GM21737 (cell line): Measurements from ENCODE around the gene INSRR.

Experiments
- ATAC-seq: cut with Tn5 transposase; IDR thresholded peaks from one replicate; pipeline ENCODE4 v1.9.1; 2021; ENCODE audit warnings: mild to moderate bottlenecking, moderate library complexity; ENCODE audit not compliant: unreplicated experiment

INSRR gene

GRCh38 chr1:156853761-156854160 is 5.2 kb downstream of the INSRR start:
- no peak for ATAC-seq

GRCh38 chr1:156852418-156852874 is 6.5 kb downstream of the INSRR start:
- ATAC-seq: no peak

- no peak for ATAC-seq
Observed at GRCh38 chr1:156851779-156852417, 7.0 kb downstream of the INSRR start.

DNA sequence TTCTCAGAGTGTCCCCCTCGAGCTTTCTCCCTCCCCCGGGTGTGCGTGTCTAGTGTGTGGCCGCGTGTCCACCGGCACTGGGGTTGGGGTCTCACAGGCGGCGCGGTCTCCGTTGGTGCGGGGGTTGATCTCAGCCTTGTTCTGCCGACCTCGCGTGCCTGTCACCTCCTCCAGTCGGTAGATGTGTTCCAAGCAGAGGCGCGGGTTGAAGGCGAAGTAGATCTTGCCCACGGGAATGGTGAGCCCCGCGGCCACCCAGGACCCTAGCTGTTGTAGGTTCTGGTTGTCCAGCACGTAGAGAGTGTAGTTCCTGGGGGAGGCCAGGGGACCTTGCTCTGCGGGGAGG is 9.8 kb downstream of the INSRR start:
- ATAC-seq: no peak

GRCh38 chr1:156848461-156849150 is 10.3 kb downstream of the INSRR start:
- no peak for ATAC-seq

- ATAC-seq: no peak
Observed at GRCh38 chr1:156847591-156848460, 11.1 kb downstream of the INSRR start.

DNA sequence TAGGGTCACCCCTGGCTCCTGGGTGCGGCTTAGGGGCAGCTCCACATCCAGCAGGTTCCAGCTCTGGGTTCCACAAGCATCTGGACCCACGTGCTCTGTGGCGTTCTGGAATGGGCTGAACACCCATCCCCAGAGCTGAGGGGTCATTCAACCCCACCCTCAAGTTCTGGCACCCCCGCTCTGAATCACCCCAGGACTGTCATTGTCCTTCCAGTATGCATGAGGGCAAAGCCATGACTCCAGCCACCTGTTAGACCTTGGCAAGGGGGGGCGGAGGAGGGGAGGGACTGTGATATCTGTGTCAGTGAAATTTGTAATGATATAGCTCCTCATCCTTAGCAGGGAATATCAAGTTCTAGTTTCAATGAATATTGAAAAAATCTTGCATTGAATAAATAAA is 12.3 kb downstream of the INSRR start:
- no peak for ATAC-seq

GRCh38 chr1:156845953-156846545 is 12.9 kb downstream of the INSRR start:
- ATAC-seq: no peak

GRCh38 chr1:156845055-156845952 is 13.6 kb downstream of the INSRR start:
- ATAC-seq: no peak

- ATAC-seq: no peak
Observed at GRCh38 chr1:156844638-156845037, 14.3 kb downstream of the INSRR start.

DNA sequence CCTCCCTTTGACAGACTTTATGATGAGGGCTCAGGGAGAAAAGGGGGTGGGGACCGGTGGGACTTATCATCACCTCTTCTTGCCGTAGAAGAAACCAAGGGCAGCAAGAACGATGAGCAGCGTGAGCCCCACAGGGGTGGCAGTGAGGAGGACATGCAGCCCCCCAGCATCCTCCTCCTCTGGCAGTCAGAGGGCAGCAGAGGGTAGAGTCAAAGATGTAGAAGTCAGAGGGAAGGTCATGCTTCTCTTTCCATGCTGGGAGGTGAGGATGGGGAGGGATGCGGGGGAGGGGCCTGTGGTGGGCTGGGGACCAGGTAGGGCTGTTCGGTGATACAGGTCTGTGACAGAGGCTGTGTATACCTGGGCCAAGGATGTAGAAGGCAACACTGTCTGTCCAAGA is 14.8 kb downstream of the INSRR start:
- ATAC-seq: no peak

DNA sequence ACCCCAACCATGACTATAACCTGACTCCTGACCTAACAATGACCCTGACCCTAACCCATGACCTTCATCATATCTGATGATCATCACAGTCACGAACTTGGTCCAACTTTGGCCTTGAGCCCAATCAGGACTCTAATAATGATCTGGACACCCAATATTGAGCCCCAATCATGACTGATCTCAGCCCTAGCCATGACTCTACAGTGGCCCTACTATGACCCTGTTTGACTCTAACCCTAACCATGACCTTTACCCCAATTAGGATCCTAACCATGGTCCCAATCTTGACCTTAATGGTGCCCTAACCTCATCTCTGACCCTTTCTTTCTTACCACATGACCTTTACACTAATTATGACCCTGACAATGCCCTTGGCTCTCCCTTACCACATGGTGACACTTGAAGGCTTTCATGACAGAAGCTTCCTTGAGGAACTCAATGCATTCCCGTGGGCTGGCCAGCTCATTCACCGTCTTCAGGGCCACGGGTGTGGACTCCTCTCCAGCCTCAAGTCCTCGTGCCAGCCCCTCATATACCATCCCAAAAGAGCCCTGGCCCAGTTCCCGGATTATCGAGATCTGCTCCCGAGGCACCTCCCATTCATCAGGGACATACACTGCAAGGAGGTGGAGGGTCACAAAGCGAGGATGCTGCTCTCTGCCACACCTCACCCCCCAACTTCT is 16.2 kb downstream of the INSRR start:
- no peak for ATAC-seq

DNA sequence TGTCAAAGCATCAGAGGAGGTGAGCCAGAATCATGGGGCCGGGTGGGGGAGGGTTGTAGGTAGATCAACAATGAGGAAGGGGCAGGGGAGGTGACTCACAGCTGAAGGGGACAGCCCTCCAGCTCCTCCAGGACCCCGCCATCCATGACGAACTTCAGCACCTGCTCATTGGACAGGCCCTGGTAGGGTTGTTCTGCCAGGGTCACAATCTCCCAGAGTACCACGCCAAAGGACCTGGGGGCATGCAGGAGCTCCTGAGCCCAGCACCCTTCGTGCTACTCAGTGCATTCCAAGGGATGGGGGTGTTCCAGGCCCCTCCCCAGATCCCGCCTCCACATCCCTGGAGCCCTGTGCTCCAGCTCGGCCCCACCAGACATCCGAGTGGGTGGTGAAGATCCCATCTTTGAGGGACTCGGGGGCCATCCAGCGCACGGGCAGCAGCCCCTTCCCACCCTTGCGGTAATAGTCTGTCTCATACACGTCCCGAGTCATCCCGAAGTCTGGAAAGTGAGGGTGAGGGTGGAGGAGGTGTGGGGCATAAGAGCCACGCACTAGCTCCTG is 17.5 kb downstream of the INSRR start:
- ATAC-seq: no peak

DNA sequence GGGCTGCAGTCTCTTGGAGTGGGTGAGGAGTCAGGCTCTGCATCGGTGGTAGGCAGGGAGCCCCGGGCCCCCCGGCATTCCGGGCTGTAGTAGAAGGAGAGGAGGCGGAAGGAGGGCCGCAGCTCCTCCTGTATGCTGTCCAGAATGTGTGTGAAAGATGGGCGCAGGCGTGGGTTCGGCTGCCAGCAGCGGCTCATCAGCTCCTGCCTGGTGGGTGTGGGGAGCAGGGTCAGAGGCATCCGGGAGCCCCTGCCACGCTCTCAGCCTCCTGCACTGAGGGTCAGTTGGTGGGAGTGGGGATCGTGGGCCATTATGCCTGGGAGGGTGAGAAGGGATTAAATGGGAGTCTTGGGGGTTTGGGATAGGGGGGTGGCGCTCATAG is 18.0 kb downstream of the INSRR start:
- no peak for ATAC-seq

DNA sequence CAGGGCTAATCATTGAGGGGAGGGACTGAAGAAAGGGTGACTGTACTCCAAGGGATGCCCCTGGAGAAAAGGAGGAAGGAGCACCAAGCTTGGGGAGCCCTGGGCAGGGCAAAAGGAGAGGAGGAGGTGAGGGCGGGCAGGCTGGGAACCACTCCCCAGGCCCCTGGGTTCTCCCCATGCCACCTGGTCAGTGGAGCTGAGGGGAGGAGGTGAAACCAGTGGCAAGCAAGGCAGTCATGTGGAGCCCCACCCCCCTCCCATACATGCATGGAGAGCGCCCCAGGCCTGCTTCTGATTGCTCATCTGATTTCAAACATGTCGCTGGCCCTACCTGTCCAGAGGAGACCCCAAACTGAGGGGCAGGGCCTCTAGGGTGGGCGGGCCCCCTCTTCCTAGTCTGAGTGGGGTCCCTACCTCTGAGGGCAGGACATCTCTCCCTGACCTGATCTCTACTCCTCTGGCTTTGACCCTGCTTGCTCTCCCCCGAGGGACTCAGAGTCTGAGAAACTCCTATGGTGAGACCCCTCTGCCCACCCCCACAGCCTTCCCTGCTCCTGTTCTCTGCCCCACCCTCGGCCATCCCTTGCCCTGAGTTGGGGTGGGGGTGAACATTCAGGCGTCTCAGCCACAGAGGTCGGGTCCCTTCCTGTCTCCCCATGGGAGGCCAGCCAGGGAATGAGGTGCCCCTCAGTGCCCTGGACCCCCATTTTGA is 18.6 kb downstream of the INSRR start:
- no peak for ATAC-seq

DNA sequence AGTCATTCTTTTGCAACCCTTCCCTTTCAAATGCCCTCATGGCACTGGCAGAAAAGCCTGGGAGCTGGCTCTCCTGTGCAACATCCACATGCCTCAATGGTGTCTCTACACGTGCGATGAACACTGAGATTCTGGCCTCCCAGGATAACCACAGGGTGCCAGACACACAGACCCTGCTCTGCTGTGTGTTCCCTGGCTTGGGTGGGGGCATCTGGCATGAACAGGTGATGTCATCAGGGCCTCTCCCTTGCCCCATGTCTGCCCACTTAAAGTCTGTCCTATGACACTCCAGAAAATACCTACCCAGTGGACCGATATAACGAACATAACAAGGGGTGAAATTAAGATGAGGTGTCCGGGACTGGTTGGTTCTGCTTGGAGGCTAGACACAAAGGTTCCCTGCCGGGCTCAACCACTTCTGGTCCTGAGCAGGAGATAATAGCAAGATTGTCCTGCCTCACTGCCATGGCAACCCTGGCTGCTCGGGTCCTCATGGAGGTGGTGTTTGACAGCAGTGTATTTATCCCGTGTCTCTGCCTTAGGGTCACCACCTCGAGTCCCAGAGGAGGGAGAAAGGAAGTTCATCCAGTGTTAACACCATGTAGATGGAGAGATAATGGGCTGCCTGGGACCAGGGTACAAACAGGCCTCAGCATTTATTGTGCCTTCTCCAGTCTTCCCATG is 19.3 kb downstream of the INSRR start:
- ATAC-seq: no peak

DNA sequence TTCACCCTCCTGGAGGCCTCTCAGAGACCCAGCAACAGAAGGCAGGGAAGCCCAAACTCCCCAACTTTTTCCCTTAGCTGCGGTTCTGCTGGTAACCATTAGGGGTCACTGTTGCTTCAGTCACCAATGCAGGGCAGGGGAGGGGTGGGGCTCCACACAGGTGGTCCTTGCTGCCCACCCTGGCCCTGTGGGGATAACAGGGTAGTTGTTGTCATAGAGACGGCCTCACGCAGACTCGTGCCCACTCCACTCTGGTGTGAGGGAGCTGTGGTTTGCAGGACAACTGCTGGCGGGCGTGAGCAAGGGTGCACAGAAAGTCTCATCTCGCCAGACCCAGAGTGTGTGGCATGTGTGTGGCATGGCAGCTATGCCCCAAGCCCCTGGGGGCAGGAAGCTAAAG is 19.9 kb downstream of the INSRR start:
- no peak for ATAC-seq

- ATAC-seq: no peak
Observed at GRCh38 chr1:156836892-156837291, 22.0 kb downstream of the INSRR start.
